HepG2 (cell line): ENCODE data around the gene SIAH1.

Experiments
- MAZ ChIP-seq, 2 experiments: sonication (generic) in 1 of 2; formaldehyde crosslinking in 1 of 2; IDR thresholded peaks; 2 replicates each; pipeline versions ENCODE4 v1.5.0 to v1.6.1; 2012 to 2020; ENCODE audit warnings: low read depth in 2 of 2, mild to moderate bottlenecking in 2 of 2, borderline replicate concordance in 1 of 2, improper control_type of control experiment in 1 of 2, low read length in 1 of 2, missing genetic modification reagents in 1 of 2, moderate library complexity in 1 of 2
- ZNF207 ChIP-seq: fragments of 450-650 bp; IDR thresholded peaks from 2 replicates; pipeline ENCODE4 v1.6.1; 2016; ENCODE audit warnings: antibody characterized with exemption, borderline replicate concordance
- ZNF274 ChIP-seq: sonication (generic); formaldehyde crosslinking; IDR thresholded peaks from 2 replicates; pipeline ENCODE4 v1.5.1; 2020; ENCODE audit warnings: mild to moderate bottlenecking, missing genetic modification reagents

DNA sequence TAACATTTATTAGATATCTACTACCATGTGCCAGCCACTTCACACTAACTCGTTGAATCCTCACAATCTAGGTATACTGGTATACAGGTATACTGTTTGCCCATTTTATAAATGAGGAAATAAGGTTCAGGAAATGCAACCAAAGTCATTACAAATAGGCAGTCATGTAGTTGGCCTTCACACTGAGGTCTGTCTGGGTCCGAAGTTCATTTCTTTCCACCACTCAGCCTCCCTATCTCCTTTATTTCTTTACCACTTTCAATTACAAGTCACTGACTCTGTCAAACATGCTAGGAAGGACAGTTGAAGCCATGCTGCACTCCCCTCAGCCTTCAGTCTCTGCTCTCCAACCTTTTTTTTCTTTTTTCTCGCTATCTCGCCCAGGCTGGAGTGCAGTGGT lies 20.7 kb upstream of the SIAH1 start:
- TF ChIP-seq ZNF207 (no peak), ZNF274 (no peak), MAZ (IDR thresholded peaks at IDR 0.05; ENCODE audit: borderline replicate concordance, low read depth, low read length) (no peak), MAZ (CRISPR knock-in tag; IDR thresholded peaks at IDR 0.05; ENCODE audit: low read depth) (no peak)
